ENCODE data around the gene MSTN. TPM values are rescaled to one million over a fixed set of nuclear protein-coding genes. Genes with fewer than 3 reads are reported as not detected.

Gene MSTN
- total RNA-seq (2021) (not detected in 2 replicates), Bru-seq, nascent RNA (not detected), BruChase-seq, experiment 1, labeled RNA remaining after a 2-hour chase (percentile 8 among the genes with signal in this experiment), BruChase-seq, experiment 2, labeled RNA remaining after a 6-hour chase (not detected)
- long read RNA-seq = 0 reads

DNA sequence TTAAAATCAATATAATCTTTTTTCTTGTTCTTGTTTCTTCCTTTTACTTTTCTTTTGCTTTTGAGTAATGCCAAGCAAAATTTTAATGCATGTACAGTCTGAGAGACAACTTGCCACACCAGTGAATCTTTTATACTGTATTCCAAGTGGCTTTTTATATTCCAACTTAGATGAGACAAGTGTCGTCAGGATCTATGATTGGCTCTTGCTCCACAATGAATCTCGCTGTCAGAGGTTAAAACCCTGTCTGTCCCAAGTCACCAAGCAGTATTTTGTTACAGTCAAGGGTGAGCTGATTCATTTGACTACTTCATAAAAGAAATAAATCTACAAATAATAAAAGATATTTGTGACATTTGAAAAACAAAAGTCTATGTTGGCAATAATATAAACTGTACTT lies at the start of gene MSTN:
Gene MSTN, minus strand, starts transcription at position 129 of the 400 bp plus-strand sequence. CDS start 133 bp downstream, outside the sequence.
- H2AFZ ChIP-seq = no peak within 1 kb of the TSS
- H3K4me3 ChIP-seq = no peak within 1 kb of the TSS
- no peaks in the 10 kb centered on the region for H3K9me2 ChIP-seq (ENCODE audit: insufficient read depth)
- intact Hi-C loops (cut with micrococcal nuclease; ENCODE audit: unreplicated experiment) = no loop called here
- H3K79me2 ChIP-seq (ENCODE audit: low read depth) = no peaks in the 10 kb centered on the region
- H4K20me1 ChIP-seq (ENCODE audit: insufficient read depth) = no peaks in the 10 kb centered on the region
- H3K4me1 ChIP-seq (replicated peaks; ENCODE audit: insufficient read depth) = no peaks in the 10 kb centered on the region
- no peak within 1 kb of the TSS for H3K4me2 ChIP-seq
- ChIA-PET POLR2A (ENCODE audit: unreplicated experiment) (no interaction called here), CTCF (no interaction called here)
- no TSS peak for BruUV-seq (replicated peaks)
- H3K27ac ChIP-seq = no peak within 1 kb of the TSS
- TF ChIP-seq EZH2 (IDR thresholded peaks at IDR 0.05; ENCODE audit: low read depth) (no peak), CTCF (conservative IDR thresholded peaks at IDR 0.05) (no peak)
- H3K9me3 ChIP-seq (ENCODE audit: insufficient read depth, low read depth) = no peaks in the 10 kb centered on the region
- no peaks in the 10 kb centered on the region for H3F3A ChIP-seq (ENCODE audit: insufficient read depth, low read depth)
- H3K27me3 ChIP-seq (ENCODE audit: insufficient read depth, low read depth) = no peaks in the 10 kb centered on the region
- no peaks in the 10 kb centered on the region for H3K36me3 ChIP-seq (ENCODE audit: low read depth)
- DNase-seq = no peak

- Histone ChIP-seq H4K20me1 (ENCODE audit: insufficient read depth) (no peaks in the 10 kb centered on the region), H3K4me1 (replicated peaks; ENCODE audit: insufficient read depth) (no peaks in the 10 kb centered on the region), H3F3A (ENCODE audit: insufficient read depth, low read depth) (no peaks in the 10 kb centered on the region), H3K4me2 (no peak overlapping the region), H3K27me3 (ENCODE audit: insufficient read depth, low read depth) (no peaks in the 10 kb centered on the region), H3K9me3 (ENCODE audit: insufficient read depth, low read depth) (no peaks in the 10 kb centered on the region), H3K36me3 (ENCODE audit: low read depth) (no peaks in the 10 kb centered on the region), H2AFZ (no peak overlapping the region), H3K27ac (no peak overlapping the region), H3K79me2 (ENCODE audit: low read depth) (no peaks in the 10 kb centered on the region), H3K9me2 (ENCODE audit: insufficient read depth) (no peaks in the 10 kb centered on the region), H3K4me3 (no peak overlapping the region)
- no peak for TF ChIP-seq EZH2 (IDR thresholded peaks at IDR 0.05; ENCODE audit: low read depth)
- no peak for TF ChIP-seq CTCF (conservative IDR thresholded peaks at IDR 0.05)
- BruUV-seq (replicated peaks) = no TSS peak
- no peak for DNase-seq
- intact Hi-C loops (cut with micrococcal nuclease; ENCODE audit: unreplicated experiment) = no loop called here
- POLR2A ChIA-PET (ENCODE audit: unreplicated experiment) = no interaction called here
- CTCF ChIA-PET = no interaction called here
Measured at GRCh38 chr2:190111166-190111565, 48.6 kb upstream of the MSTN start.

DNA sequence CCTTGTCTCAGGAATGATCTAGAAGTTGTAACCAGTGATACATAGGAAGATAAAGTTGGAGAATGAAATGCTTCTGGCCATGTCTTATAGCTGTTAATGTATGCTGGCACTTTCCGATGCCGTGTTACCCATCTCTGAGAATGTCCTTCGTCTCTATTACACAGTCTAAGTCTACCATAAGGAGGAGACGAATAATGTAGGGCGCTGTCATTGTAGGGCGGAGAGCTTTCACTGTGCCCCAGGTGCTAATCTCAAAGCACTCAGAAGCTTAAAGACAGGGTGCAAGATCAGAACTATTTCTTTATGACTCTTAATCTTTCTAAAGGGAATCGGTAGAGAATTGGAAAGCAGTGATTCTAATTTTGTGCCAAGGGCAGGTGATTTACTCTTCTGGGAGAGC lies 48.2 kb upstream of the MSTN start:
- no peak overlapping the region for H3K27ac ChIP-seq
- no peaks in the 10 kb centered on the region for H3K4me1 ChIP-seq (replicated peaks; ENCODE audit: insufficient read depth)
- no peaks in the 10 kb centered on the region for H3F3A ChIP-seq (ENCODE audit: insufficient read depth, low read depth)
- BruUV-seq (replicated peaks) = no TSS peak
- ChIA-PET POLR2A (ENCODE audit: unreplicated experiment) (no interaction called here), CTCF (no interaction called here)
- no peak overlapping the region for H2AFZ ChIP-seq
- no peaks in the 10 kb centered on the region for H3K9me3 ChIP-seq (ENCODE audit: insufficient read depth, low read depth)
- H3K36me3 ChIP-seq (ENCODE audit: low read depth) = no peaks in the 10 kb centered on the region
- no peak overlapping the region for H3K4me2 ChIP-seq
- no peak for DNase-seq
- H3K9me2 ChIP-seq (ENCODE audit: insufficient read depth) = no peaks in the 10 kb centered on the region
- intact Hi-C loops (cut with micrococcal nuclease; ENCODE audit: unreplicated experiment) = no loop called here
- TF ChIP-seq EZH2 (IDR thresholded peaks at IDR 0.05; ENCODE audit: low read depth) = no peak
- TF ChIP-seq CTCF (conservative IDR thresholded peaks at IDR 0.05) = no peak
- no peaks in the 10 kb centered on the region for H3K27me3 ChIP-seq (ENCODE audit: insufficient read depth, low read depth)
- no peaks in the 10 kb centered on the region for H3K79me2 ChIP-seq (ENCODE audit: low read depth)
- no peaks in the 10 kb centered on the region for H4K20me1 ChIP-seq (ENCODE audit: insufficient read depth)
- no peak overlapping the region for H3K4me3 ChIP-seq
